ENCODE results near the gene TRIM27.
"Not testable (repeated sequence)": the region's sequence is repeated elsewhere in the genome, so short reads cannot be mapped to it uniquely, and the experiment has no call there.

Gene TRIM27

DNA sequence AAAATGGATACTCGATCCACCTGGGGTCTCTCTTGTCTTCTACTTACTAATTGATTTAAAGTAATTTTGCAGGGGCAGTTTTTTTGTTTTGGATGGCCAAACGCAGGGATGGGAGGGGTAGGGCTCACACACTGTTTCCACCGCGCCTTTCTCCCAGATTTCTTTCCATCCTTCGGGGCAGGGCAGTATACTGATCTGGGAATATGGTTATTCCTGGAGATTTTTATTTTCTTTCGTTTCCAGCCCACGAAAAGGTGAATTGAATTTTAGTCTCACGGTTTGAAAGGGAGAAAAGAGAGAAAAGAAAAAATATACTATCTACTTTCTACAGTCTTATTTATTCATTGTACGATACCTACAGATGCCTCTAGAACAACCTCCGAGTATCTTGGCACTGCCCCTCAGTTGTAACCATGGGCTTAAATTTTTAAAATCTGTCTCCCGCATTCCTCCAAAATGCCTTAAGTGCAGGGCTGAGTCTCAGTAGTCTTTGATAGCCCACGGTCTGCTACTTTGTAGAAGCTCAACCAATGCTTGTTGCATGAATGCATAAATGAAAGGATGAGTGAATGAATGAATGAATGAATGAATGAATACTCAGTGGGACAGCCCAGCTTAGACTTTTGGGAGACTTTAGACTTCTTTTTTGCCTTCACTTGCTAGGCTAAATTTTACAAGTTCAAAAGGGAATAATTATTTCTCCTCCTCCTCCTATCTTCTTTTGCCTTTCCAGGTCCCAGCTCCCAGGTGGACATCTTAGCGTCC is 18.1 kb upstream of the TRIM27 start:
- DNase-seq = no peak

DNA sequence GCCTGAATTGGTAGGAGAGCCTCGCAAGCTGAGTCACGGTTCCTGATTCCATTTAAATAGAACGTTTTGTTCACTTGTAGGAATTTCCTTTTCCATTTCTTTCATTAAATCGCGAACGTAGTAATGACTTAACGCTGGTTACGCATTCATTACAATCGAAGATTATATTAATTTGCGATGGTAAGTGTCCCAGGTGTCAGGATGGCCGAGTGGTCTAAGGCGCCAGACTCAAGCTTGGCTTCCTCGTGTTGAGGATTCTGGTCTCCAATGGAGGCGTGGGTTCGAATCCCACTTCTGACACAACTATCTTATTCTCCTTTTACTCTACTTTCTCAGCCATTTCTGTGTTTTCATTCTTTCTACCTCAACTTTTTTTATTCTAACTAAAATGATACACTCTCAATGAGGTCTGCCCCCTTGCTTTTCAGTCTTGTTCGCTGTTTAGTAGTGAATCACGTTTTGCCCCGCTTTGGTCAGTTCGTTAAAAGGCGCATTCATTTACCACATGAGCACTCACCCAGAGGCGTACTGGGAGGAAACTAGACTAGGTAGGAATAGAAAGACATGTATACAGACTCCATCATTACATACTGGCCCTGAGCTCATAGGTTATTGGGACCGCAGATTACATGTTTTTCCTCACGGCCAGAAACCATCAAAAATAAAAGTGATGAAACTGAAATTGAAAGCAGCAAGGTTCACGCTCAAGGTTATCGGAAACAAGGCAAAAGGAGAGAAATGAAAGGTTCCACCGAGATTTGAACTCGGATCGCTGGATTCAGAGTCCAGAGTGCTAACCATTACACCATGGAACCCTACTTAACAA is 17.3 kb upstream of the TRIM27 start:
- DNase-seq = peak; percentile 88

DNA sequence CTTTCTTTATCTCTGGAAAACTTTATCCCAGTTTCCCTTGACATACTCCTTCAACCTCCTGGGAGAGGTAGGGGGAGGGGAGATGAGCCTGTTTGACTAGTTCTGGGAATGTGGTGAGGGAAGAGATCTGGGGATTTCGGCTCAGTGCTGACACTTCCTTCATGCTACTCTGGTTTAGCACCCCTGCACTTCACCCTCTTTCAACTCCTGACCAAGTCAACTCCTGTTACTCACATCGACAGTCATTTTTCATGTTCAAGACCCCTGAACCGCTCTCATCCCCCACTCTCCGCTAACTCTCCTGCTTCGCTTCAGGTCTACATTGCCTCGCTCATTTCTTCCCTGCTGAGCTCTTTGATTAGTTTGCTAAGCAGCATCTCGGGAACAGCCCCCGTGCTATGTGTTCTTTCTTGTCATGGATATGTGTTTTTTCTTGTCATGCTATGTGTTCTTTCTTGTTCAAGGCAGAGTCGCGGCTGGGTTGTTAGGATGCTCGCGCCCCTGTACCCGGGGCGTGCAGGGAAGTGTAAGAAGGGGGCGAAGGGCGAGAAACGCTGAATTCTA is 16.6 kb upstream of the TRIM27 start:
- no peak for DNase-seq

DNA sequence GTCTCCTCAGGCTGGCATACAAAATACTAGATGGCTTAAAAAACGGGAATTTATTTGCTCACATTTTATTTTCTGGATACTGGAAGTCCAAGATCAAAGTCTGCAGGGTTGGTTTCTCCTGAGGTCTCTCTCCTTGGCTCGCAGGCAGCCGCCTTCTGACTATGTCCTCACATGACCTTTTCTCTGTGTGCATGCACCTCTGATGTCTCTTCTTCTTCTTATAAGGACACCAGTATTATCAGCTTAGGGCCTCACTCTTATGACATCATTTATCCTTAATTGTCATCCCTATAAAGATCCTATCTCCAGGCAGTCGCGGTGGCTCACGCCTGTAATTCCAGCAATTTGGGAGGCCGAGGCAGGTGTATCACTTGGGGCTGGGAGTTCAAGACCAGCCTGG is 9.3 kb upstream of the TRIM27 start:
- no peak for DNase-seq

DNA sequence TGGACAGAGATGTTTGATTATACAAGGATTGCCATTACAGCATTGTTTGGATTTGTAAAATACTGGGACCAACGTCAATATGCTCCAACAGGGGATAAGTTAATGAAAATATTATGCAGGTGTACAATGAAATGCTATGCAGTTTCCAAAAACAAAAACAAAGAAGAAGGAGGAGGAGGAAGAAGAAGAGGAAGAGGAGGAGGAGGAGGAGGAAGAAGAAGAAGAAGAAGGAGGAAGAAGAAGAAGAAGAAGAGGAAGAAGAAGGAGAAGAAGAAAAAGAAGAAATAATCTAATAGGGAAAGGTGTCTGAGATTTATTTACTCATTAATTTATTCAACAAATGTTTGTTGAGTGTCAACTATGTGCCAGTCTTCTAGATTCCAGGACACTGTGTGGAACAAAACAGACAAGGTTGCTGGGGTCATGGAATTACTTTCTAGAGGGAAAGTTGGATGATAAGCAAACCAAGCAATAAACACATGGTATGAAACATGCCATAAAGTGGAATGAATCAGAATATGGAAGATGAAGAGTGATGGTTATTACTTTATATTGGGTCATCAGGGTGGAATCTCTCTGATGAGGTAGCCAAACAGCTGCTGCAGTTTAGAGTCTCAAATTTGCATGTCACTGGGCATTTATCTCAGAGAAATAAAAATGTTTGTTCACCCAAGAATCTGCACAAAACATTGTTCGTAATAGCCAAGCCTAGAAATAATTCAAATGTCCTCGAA is 6.3 kb upstream of the TRIM27 start:
- DNase-seq = no peak

DNA sequence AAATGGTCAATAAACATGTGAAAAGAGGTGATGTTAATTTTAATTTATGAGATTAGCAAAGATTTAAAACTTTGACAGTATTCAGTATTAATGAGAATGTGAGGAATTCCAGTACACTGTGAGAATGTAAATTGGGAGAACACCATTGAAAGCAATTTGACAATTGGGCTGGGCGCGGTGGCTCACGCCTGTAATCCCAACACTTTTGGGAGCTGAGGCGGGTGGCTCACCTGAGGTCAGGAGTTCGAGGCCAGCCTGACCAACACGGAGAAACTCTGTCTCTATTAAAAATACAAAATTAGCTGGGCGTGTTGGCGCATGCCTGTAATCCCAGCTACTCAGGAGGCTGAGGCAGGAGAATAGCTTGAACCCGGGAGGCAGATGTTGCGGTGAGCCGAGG is 5.6 kb upstream of the TRIM27 start:
- not testable (repeated sequence) for DNase-seq

DNA sequence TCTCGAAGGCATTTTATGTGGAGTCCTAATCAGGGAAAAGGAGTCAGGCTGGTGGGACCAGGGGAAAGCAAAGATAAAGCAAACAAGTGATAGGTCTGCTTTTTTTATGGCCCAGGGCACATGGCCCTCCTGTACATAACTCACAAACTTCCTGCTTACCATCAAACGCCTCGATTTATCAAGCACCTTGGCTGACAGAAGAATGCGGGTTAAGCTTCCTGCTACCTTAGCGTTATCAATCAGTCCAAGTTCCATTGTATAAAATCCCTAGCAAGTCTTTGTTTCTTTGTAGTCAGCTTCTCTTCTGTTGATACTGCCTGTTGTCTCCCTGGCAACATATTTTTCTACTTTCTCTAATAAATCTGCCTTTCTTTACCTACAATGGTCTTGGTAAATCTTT is 4.1 kb upstream of the TRIM27 start:
- no peak for DNase-seq

DNA sequence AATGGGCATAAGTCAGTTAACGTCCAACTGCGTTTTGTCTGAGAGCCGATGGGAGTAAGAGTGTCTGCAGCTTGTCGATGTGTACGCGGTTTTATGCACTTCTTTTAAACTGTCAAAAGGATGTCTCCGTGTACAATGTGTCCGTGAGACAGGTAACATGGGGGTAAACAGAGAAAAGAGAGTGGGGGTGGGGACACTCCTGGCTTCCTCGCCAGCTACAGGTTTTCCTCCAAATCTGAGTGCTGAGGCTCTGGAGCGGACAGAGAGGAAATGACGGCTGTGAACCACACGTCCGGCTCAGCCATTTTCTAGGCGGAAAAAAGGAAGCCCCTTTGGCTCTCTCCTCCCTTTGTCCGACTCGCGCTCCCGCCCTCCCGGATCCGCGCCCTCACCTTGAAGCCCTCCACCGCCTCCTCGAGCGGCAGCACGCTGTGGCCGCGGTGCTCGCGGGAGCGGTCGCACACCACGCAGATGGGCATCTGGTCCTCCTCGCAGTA is 916 bp downstream of the TRIM27 start:
- DNase-seq = peak; percentile 47

DNA sequence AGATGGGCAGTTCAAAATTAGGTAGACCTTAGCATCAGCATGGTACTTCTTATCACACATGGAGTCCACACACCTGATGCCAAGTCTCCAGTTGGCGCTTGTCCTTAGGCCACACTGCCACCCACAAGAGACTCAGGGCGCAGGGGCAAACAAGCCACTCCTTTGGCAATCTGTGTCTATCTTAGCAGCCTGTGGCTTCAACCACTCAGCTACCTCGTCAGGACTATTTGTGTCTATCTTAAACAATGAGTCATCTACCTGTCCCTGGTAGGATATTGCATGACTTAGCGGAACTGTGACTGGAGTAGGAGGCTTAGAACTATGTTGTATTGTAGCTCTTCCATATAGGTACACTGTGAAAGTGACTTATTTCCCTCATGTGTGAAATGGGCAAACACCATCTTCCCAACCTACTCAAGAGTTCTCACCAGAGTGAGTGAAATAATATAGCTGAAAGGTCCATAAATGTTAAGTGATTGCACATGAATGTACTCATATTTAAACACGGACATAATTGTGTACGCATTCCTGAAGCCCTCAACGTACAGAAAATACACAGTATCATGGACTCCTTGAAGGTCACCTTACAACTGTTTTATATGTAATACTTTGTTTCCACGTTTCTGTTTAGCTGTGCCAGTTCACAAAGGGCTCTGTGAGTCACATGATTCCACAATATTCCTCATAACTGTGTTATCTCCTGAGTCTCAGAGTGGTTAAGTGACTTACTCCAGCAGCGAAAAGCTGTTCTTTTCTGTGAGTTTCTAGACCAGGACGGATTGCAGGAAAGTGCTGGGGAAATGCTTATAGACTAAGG is 1.6 kb downstream of the TRIM27 start:
- no peak for DNase-seq

DNA sequence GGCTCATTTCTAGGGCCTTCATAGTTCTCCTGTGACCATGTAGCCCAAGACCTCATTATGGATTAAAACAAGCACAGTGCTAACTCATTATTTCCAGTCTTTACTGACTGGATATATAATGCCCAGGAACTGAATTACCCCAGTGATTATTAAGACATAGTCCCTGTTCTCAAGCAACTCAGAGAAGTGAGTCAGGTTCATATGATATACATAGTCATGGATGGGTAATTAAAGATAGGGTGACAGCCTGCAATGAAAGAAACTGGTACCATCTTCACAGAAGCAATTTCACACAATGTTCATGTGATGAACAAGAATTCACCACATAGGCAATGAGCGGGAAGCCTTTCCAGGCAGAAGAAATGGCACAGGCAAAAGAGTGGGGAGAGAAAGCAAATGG is 3.5 kb downstream of the TRIM27 start:
- DNase-seq = no peak

DNA sequence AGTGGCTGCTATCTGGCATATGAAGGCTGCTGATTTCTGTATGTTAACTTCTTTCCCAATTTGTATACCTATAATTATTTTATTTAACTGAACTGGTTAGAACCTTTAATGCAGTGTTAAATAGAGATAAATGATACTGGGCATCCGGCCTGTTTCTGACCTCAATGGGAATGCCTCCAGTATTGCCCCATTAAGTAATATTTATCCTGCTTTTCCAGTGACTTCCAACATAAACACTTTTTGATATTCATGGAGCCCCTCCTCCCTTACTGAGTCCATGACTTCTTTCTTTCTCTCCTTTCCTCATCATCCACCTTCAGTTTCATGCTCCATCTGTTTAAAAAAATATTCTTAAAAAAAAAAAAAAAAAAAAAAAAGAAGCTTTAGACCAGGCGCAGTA is 8.8 kb downstream of the TRIM27 start:
- no peak for DNase-seq

DNA sequence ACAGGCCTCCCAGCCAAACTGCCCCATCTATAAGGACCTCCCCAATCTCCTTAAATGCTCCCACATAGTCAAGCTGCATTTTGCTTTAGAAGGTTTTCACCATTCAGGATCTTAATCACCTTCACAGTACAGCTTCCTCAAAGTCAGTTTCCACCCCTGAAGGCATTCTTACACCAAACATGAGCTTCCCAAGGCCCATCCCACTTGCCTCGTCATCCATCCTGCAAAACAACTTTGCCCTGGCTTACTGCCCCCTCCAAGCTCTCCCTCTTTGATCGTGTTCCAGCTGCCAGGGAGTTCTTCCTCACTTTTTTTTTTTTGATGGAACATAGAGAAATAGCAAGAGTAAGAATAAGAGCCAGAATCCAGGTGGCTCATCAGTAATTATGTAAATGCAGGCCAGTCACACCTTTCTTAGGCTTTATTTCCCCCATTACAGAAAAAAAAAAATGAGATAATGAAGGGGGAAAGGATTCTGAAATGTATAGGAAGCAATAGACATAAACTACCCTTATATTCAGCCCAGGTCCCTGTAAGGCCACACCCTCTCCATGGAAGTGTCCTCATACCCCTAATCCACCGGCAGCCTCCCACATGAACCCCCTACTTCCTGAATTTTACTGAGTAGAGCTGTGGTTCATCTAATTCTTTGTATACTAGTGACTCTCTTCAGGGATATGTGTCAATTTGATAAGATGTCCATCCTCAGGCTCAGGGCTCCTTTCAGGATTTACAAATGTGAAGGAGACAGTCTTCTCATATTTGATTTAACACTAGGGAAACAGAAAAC is 12.7 kb downstream of the TRIM27 start:
- DNase-seq = no peak

DNA sequence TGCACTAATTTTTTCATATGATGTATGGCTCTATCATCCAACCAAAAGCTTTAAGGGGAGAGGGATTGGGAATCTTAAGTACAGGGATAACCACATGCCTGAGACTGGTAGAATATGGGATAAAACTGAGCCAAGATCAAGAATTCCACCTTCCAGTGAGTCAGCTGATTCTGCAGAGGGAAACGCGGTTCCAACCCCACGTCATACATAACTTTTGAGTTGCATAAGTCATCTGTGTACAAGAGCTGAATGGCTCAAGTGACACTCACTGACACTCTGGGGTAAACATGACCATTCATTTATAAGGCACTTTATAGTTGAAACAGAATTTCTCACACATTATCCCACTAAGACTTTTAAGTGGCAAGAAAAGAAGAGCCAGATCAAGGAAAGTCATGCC is 16.4 kb downstream of the TRIM27 start:
- peak; percentile 83 for DNase-seq

DNA sequence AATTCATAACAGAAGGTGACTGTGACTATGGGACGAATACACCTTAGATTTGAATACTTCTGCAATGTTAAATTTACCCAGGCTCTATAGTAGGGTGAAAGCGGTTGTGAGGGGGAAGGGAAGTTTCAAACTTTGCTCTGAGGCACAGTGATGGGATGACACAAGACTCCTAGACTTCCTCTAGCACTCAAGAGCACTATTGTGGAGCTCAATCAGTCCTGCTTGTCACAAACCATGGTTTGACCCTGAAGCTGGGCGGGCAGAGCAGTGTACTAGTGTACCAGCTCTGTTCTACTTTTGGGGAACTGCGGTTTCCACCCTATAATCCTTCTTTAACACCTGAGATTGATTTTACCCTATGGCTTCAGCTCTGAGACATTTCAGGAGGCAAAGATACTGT is 17.1 kb downstream of the TRIM27 start:
- DNase-seq = no peak

DNA sequence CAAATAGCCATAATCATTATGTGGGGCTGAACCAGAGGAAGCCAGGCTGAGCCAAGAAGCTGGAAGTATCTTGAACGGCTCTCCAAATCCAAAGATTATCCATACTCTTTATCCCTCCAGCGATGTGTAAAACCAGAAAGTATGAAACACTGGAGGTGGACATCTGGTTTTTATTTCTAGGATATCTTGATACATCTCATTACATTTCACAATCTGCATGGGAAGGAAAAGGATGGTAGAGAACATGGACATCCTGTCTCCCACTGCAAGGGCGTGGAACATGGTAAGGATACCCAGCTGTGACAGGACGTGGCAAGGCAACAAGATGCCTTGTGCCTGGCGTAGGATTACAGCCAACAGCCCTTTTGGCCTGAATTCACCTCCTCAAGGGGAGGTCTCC is 20.1 kb downstream of the TRIM27 start:
- DNase-seq = no peak

DNA sequence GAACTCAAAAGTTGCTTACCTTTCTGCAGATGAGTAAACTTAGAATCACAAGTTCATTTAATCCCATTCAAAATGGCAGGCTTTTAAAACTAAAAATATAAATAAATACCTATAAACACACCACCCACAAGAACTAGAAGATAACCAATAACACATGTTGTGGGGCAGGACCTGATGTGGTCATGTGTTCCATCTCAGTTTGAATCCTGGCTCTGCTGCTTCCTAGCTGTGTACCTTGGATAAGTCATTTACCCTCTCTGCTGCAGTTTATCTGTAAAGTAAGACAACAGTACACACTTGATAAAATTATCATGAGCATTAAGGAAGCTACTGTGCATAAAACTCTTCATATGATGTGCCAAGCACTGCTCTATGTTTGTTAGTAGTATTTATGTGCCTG is 22.0 kb downstream of the TRIM27 start:
- no peak for DNase-seq

DNA sequence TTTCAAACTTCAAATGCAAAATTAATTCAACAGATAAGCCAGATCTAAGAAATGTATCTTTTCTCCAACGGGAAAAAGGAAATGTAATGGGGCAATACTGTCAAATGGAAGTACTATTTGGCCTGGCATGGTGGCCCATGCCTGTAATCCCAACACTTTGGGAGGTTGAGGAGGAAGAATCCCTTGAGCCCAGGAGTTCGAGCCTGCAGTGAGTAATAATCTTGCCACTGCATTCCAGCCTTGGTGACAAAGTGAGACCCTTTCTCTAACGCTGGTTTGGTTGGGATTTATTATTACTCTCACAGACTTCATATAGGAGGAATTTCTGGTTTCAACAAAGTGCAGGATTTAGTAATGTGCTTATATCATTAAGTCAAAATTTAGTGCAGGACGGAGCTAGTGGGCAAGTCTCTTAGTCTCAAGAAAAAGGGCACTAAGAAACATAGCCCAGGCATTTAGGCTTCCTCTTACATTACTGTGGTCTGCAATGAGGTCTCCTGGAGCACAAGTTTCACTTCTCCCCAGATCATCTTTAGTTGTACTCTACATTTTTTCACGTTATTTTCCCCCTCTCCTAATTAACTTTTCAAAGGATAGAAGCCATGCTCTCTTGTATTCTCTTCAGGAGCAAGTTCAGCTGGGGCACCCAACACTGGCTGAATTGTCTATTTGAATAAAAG is 23.1 kb downstream of the TRIM27 start:
- DNase-seq = no peak

DNA sequence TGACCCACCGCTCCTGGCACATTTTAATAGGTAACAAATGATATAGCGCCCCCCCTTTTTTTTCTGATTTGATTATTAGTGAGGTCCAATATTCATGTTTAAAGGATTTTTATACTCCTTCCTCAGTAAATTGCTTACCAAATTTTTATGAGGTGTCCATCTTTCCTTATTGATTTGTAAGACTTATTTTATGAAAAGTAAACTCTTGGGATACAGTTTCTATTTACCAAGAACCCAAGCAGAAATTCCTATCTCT is 25.1 kb downstream of the TRIM27 start:
- no peak for DNase-seq

DNA sequence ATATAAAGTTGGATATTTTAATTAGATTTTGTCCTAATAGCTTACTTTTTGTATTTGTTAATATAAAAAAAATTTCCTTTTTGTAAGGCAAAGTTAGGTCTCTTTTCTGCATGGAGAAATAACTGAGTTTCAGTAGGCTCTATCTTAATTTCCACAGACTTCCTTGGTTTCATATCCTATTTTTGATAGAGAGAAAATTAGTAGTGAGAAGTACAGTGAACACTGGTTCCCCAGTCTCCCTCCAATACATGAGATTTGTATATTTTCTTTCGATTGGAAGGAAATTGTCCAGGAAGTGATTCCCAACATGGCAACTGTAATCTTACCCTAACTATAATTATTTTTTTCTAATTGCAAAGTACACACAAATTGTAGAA is 26.4 kb downstream of the TRIM27 start:
- DNase-seq = no peak

DNA sequence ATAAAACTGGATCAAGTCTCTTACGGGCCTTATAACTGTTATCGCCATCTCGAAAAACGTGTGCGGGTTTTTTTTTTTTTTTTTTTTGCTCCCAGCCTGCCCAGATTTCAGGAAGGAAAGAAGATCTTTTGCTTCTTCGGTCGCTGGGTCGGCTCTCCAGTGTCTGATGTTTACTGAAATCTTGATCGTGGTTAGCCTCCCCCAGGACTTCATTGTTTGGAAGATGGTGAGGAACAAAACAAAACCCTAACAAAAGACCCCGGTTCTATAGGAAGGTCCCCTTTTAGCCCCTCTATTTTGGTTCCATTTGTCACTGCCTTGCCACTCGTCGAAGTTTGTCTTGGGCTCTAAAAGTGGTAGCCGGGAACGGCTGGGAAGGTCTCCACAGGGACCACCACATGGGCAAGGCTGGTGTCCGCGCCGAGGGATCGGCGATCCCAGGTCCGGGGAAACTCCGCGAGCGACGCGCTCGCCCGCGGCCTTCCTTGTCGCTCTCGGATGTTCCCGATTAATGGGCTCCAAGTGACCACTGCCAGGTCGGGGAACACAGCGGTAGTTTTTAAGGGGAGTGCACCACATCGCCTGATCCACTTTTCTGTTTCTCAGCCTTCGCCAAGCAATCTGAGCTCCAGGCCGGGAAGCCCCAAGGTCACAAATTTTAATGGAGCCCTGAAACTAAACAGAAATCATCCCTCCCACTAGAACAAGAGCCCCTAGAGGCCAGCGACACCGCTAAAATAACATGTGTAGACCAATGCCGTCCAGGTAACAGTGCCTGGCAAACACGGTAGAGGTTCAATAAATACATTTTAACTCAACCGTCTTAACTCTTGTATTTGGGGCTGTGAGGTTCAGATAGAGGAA is 27.0 kb downstream of the TRIM27 start:
- peak; percentile 58 for DNase-seq

Measured in fibroblast of skin of right biceps (primary cell).